Rectal smooth muscle tissue (tissue), 1 donor: ENCODE results near the gene ASB18.
A peak's percentile ranks its signal among the peaks of the same experiment; 100 is the strongest.

Experiments
- H3K27ac ChIP-seq: one replicate; pipeline ENCODE4 v1.7.0; 2013; ENCODE audit warnings: low read depth, low read length, inconsistent platforms
- H3K27me3 ChIP-seq: one replicate; pipeline ENCODE4 v1.7.0; 2013; ENCODE audit warnings: low read length; ENCODE audit not compliant: control insufficient read depth, insufficient read depth
- H3K36me3 ChIP-seq: one replicate; pipeline ENCODE4 v1.7.0; 2013; ENCODE audit warnings: low read length; ENCODE audit not compliant: control insufficient read depth, insufficient read depth
- H3K4me1 ChIP-seq: one replicate; pipeline ENCODE4 v1.7.0; 2013; ENCODE audit warnings: low read length; ENCODE audit not compliant: control insufficient read depth, insufficient read depth
- H3K4me3 ChIP-seq: one replicate; pipeline ENCODE4 v1.7.0; 2013; ENCODE audit warnings: low read length
- H3K9ac ChIP-seq: one replicate; pipeline ENCODE4 v1.7.0; 2013; ENCODE audit warnings: low read length

Gene ASB18

GRCh38 chr2:236184701-236185100 is 79.5 kb downstream of the ASB18 start:
- Histone ChIP-seq H3K27me3 (peaks cover 4% of the 10 kb centered on the region), H3K4me3 (no peak overlapping the region), H3K9ac (no peak overlapping the region), H3K36me3 (no peaks in the 10 kb centered on the region), H3K27ac (no peak overlapping the region), H3K4me1 (no peaks in the 10 kb centered on the region)

DNA sequence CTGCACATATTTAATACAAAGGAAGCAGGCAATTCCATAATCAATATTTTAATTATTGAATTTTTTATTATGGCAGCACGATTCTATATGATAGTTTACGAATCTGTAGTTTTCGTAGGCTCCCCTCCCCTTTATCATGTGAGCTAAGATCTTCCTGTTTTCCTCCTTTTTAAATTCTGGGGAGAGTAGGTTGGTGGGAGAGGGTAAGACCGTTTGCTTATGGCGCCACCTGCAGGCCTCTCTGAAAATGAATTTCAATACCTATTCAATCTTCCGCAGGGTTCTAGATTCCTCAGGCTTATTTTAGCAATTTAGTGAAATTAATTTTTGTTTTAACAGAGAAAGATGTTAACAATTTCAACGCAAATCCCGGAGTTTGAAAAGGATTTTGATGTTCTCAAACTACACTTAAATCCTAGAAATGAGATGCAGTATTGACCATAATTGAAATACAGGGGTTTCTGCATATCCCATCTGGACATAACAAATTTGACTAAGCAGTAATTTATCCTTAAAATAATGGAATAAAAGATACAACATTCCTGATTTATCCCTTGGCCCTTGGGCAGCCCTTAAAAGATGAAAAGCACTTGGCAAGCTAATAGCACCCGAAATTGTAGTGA is 83.3 kb downstream of the ASB18 start:
- no peaks in the 10 kb centered on the region for H3K4me1 ChIP-seq
- H3K9ac ChIP-seq, result no peak overlapping the region
- H3K4me3 ChIP-seq, result no peak overlapping the region
- H3K36me3 ChIP-seq, result no peaks in the 10 kb centered on the region
- H3K27ac ChIP-seq, result no peak overlapping the region
- H3K27me3 ChIP-seq, result peaks cover 26% of the 10 kb centered on the region

DNA sequence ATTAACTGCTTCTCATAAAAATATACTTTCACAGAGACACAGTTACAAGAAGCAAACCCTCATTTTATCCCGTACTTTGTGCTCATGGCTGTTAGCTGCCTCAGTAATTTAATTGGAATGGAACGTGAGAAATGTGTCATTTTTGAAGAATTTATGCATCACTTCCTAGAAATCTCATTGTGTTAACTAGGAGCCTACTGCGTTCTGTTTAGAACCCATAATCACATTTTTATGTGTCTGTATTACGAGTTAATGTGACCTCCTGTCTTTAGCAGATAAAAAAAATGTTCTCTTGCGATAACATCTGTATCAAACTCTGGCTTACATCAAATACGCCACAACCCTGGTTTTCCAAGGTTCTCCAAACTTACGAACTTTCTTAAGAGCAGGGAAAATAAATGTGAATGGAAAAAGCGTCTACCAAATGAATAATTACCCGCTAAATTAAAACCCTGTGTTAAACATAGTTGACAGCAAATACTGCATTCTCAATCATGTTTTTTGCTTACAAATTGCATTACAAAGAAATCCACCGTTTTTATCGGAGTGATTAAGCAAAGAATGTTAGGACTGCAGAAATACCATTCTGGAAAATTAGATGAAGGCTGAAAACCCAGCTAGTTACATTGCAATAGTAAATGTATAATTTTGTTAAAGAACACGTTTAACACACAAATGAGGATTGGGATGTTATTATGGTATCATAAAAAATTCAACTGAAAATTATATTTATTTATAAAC is 84.0 kb downstream of the ASB18 start:
- peaks cover 33% of the 10 kb centered on the region for H3K27me3 ChIP-seq
- no peak overlapping the region for H3K27ac ChIP-seq
- no peak overlapping the region for H3K9ac ChIP-seq
- H3K4me3 ChIP-seq, result no peak overlapping the region
- H3K36me3 ChIP-seq, result no peaks in the 10 kb centered on the region
- no peaks in the 10 kb centered on the region for H3K4me1 ChIP-seq

DNA sequence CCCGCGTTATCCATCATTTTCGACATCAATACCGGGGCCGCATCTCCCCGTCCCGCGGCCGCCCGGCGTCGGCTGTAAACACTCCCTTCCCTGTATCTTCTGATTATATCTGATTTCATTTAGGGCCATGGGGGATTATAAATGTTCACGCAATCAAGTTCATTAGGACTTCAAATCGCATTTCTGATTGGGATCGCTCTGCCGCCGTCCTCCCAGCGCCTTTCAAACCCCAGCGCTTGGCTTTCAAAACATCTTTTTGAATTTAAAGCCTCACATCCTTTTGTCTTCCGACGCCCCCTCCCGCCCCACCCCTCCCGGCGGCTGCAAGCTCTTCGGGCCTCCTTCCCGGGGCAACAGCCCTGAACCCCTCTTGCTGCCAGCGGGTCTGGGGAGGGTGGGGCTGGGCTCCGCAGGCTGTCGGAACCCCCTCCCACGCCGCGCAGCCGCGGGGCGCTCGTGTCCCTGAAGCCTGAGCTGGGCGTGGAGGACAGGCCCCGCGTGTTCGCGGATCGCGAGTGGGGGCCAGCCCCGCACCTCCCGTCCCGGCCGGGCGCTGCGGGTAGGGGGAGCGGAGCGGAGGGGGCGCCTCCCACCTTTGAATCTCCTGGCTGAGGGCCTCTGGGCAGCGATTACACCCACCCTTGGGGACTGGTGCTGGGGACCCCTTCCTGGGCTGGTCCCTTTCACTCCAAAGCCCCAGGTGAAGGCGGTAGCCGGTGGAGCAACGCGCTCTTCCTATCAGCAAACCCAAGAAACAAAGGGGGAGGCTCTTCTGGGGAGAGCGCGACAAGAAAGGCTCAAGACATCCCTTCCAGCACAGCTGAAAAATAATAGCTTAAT is 84.8 kb downstream of the ASB18 start:
- H3K9ac ChIP-seq, result no peak overlapping the region
- no peak overlapping the region for H3K27ac ChIP-seq
- peaks cover 34% of the 10 kb centered on the region for H3K27me3 ChIP-seq
- H3K36me3 ChIP-seq, result no peaks in the 10 kb centered on the region
- no peaks in the 10 kb centered on the region for H3K4me1 ChIP-seq
- no peak overlapping the region for H3K4me3 ChIP-seq

GRCh38 chr2:236178890-236179235 is 85.3 kb downstream of the ASB18 start:
- H3K27ac ChIP-seq, result no peak overlapping the region
- no peaks in the 10 kb centered on the region for H3K36me3 ChIP-seq
- no peak overlapping the region for H3K9ac ChIP-seq
- H3K27me3 ChIP-seq, result peaks cover 36% of the 10 kb centered on the region
- no peak overlapping the region for H3K4me3 ChIP-seq
- H3K4me1 ChIP-seq, result no peaks in the 10 kb centered on the region

- peak overlapping the region; percentile 54 for H3K4me3 ChIP-seq
- H3K4me1 ChIP-seq, result no peaks in the 10 kb centered on the region
- peaks cover 40% of the 10 kb centered on the region for H3K27me3 ChIP-seq
- H3K27ac ChIP-seq, result no peak overlapping the region
- H3K9ac ChIP-seq, result no peak overlapping the region
- no peaks in the 10 kb centered on the region for H3K36me3 ChIP-seq
Observed at GRCh38 chr2:236177967-236178889, 86.0 kb downstream of the ASB18 start.

GRCh38 chr2:236177604-236177966 is 86.6 kb downstream of the ASB18 start:
- Histone ChIP-seq H3K27ac (no peak overlapping the region), H3K4me3 (no peak overlapping the region), H3K36me3 (no peaks in the 10 kb centered on the region), H3K4me1 (no peaks in the 10 kb centered on the region), H3K9ac (no peak overlapping the region), H3K27me3 (peaks cover 44% of the 10 kb centered on the region)

DNA sequence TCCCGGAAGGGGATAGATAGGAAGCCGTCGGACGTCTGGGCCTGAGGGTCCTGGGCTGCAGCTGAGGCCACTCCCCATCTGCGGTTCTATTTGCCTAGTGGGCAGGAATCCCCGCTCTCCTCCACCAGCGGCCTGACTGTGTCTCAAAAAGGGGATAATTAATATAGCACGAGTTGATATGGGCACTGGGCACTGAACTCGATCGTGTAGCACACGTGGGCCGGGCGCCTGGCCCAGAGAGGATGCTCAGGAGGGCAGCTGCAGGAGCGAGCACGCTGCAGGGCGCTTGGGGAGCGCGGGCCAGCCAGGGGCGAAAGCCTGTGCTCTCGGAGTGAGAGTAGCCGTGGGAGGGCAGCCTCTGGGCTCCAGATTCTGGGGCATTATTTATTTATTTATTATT is 87.3 kb downstream of the ASB18 start:
- Histone ChIP-seq H3K27ac (no peak overlapping the region), H3K9ac (no peak overlapping the region), H3K4me3 (no peak overlapping the region), H3K27me3 (peaks cover 50% of the 10 kb centered on the region), H3K36me3 (no peaks in the 10 kb centered on the region), H3K4me1 (no peaks in the 10 kb centered on the region)

- Histone ChIP-seq H3K36me3 (no peaks in the 10 kb centered on the region), H3K4me3 (no peak overlapping the region), H3K27ac (no peak overlapping the region), H3K9ac (no peak overlapping the region), H3K4me1 (no peaks in the 10 kb centered on the region), H3K27me3 (peaks cover 56% of the 10 kb centered on the region)
Observed at GRCh38 chr2:236176417-236176816, 87.8 kb downstream of the ASB18 start.

- Histone ChIP-seq H3K9ac (no peak overlapping the region), H3K4me1 (no peaks in the 10 kb centered on the region), H3K36me3 (no peaks in the 10 kb centered on the region), H3K4me3 (no peak overlapping the region), H3K27me3 (peaks cover 63% of the 10 kb centered on the region), H3K27ac (no peak overlapping the region)
Observed at GRCh38 chr2:236175548-236176150, 88.6 kb downstream of the ASB18 start.

DNA sequence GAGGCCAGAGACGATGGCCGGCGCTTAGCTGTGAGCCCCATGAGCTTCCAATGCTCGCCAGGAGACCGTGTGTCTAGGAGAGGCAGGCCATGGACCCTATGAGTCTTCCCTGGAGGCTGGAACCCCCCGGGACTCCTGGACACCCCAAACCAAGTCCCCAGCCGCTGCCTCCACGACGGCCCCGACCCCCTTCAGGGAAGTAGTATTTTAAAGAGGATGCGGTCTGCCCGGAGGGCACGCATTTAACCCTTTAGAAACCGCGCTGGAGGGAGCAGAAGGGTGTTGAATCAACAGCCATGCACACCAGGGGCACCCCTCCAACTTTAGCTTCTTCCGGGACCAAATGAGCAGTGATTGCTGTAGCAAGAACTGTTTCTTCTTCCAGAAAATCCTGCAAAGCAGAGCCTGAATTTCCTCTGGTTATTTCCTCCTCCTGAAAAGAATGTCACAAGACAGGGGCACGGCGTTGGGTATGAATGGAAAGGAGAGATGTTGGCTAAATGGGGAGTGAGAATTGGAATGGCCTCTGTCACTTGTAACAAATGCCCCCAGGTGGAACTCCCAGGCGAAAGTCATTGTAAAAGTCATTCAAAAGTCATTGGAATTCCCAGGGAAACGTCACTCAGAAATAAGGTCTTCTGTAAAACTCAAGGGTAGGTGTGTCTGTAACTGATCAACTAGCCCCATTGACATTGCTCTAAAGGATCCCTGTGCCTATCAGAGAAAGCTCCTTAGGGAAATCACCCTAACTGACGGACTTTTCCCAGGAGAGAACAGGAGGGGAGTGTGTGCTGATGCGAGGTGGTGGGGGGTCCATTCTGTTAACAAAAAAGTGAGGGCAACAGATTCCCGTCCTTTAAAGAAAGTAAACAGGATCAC is 90.2 kb downstream of the ASB18 start:
- Histone ChIP-seq H3K9ac (no peak overlapping the region), H3K36me3 (no peaks in the 10 kb centered on the region), H3K27me3 (peaks cover 69% of the 10 kb centered on the region), H3K27ac (no peak overlapping the region), H3K4me1 (no peaks in the 10 kb centered on the region), H3K4me3 (no peak overlapping the region)
